D721Med (cell line): ENCODE data around the gene SMOC2.

Source experiments
- DNase-seq: peaks from one replicate; pipeline ENCODE4 v3.0.0; 2011; ENCODE audit warnings: low spot score; ENCODE audit not compliant: insufficient read length
- FAIRE-seq: peaks from 2 replicates; lab custom pipeline; 2011; peaks lifted over from hg19 to GRCh38; lab: Jason Lieb, UNC
- TF ChIP-seq, protein P1 (sequence below): IDR thresholded peaks from 2 replicates; pipeline ENCODE4 v1.5.1; 2012; ENCODE audit warnings: mild to moderate bottlenecking, control low read depth; ENCODE audit not compliant: insufficient read depth; ENCODE audit errors: missing control alignments

The SMOC2 gene, protein sequence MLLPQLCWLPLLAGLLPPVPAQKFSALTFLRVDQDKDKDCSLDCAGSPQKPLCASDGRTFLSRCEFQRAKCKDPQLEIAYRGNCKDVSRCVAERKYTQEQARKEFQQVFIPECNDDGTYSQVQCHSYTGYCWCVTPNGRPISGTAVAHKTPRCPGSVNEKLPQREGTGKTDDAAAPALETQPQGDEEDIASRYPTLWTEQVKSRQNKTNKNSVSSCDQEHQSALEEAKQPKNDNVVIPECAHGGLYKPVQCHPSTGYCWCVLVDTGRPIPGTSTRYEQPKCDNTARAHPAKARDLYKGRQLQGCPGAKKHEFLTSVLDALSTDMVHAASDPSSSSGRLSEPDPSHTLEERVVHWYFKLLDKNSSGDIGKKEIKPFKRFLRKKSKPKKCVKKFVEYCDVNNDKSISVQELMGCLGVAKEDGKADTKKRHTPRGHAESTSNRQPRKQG

DNA sequence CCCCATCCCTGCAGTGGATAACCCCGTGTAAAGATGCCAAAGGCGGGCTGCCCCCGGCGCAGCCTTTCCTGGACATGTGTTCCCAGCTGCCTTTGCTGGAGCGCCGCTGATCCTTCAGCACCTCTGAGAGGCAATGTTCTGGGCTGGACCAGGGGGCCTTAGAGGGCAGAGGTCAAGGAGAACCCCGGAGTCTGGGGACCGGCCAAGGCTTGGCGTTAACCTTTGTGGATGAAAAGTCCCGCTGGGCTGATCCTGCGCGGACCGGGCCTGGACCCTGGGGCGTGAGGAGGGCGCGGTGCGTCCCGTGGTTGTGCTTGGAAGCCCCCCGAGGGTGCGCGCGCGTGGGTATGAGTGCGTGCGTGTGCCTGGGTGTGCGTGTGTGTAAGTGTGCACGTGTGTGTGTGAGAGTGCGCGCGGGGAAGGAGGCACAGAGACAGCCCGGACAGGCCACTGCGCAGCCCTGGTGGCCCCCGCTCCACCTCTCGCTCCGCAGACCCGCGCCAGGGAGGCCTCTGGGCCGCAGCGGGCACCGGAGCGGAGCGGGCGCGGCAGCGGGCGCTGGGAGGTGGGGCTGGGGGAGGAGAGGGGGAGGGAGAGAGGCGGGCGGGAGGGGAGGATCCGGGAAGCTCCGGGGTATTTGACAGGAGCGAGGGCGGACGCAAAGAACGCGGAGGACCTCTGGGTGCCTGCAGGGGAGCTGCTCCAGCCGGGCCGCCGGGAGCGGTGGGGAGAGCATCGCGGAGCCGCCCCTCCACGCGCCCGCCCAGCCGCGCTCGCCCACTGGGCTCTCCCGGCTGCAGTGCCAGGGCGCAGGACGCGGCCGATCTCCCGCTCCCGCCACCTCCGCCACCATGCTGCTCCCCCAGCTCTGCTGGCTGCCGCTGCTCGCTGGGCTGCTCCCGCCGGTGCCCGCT is at the start of gene SMOC2:
Gene SMOC2 (plus strand): TSS at position 665 of the 914 bp plus-strand sequence. CDS start 187 bp downstream, at position 852.
- FAIRE-seq (no peak), DNase-seq (no peak)
- TF ChIP-seq, protein P1, sequence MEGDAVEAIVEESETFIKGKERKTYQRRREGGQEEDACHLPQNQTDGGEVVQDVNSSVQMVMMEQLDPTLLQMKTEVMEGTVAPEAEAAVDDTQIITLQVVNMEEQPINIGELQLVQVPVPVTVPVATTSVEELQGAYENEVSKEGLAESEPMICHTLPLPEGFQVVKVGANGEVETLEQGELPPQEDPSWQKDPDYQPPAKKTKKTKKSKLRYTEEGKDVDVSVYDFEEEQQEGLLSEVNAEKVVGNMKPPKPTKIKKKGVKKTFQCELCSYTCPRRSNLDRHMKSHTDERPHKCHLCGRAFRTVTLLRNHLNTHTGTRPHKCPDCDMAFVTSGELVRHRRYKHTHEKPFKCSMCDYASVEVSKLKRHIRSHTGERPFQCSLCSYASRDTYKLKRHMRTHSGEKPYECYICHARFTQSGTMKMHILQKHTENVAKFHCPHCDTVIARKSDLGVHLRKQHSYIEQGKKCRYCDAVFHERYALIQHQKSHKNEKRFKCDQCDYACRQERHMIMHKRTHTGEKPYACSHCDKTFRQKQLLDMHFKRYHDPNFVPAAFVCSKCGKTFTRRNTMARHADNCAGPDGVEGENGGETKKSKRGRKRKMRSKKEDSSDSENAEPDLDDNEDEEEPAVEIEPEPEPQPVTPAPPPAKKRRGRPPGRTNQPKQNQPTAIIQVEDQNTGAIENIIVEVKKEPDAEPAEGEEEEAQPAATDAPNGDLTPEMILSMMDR = no peak

DNA sequence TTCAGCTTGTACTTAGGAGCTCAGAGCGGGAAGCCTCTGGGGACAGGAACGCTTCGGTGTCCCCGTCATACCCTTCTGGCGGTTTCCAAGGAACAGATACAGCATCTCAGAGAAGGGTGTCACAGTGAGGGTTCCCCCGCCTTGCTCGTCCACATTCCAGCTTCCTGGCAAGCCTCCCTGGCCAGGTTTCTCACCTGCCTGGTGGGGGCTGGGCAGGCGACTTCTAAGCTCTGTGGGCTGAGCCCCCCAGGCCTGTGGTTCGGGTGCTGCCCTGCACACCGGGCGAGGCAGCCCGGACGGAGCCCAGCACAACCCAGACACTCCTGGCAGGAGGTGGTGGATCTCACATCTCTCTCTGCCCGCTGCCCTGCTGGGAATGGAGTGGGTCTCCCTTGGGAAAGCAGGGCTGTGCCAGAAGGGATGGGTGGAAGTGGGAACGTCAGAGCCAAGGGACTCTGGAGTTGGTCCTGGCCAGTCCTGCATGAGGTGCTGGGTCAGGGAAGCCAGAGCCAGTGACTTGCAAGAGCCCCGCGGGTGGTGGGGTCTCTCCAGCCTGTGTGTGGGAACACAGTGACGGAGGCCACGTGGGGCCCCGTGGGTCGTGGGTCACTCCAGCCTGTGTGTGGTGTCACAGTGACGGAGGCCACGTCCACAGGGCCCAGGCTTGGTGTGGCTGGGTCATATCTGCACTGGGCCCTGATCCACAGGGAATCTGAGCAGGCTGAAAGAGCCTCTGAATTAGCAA is 47.7 kb upstream of the SMOC2 start:
- TF ChIP-seq, protein P1 = no peak
- DNase-seq (no peak), FAIRE-seq (no peak)

DNA sequence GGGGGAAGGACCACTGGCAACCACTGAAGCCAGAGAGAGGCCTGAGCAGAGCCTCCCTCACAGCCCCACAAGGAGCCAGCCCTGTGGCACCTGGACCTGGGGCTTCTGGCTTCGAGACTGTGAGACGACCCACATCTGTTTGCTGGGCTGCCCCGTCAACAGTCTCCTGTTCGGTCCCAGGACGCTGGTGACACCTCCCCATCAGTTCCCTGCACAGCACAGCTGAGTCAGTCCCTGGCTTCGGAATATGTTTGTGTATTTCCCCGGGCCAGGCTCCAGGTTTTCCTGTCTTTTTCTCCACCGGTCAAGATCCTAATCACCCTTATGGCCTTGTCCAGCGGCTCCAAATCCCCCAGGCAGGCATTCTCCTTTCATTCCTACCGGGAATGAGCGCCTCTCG is 46.4 kb upstream of the SMOC2 start:
- TF ChIP-seq, protein P1 = no peak
- FAIRE-seq (no peak), DNase-seq (no peak)

DNA sequence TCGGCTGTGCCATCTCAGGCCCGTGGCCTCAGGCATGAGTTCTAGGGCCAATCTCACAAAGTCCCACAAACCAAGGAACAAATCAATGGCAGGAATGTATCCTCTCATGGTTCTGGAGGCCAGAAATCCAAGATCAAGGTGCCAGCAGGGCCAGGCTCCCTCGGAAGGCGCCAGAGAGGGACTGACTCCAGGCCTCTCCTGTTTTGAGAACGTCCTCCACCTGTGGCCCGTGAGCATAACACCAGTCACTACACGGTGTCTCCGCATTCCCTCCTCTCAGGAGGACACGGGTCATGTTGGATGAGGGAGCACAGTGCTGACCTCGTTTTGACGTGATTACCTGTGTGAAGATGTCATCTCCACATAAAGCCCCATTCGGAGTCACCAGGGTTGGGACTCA is 45.0 kb upstream of the SMOC2 start:
- TF ChIP-seq, protein P1 = no peak
- DNase-seq (no peak), FAIRE-seq (no peak)

DNA sequence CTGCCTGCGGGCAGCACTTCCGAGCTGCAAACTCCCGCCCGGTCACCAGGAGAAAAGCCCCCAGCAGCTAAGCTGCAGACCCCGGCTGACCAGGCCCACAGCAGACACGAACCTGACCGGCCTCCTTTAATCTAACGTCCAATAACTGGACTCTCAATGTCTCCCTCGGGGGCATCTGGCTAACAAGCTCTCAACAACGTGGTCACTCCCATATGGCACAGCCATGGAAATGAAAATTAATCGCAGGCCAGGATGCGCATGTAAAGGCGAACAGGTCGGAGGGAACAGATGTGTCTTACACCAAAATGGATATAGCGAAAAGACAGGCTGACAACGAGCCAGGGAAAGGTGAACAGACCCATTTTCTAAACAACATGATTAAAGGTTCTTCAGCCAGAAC is 44.4 kb upstream of the SMOC2 start:
- FAIRE-seq (no peak), DNase-seq (no peak)
- TF ChIP-seq, protein P1 = no peak

DNA sequence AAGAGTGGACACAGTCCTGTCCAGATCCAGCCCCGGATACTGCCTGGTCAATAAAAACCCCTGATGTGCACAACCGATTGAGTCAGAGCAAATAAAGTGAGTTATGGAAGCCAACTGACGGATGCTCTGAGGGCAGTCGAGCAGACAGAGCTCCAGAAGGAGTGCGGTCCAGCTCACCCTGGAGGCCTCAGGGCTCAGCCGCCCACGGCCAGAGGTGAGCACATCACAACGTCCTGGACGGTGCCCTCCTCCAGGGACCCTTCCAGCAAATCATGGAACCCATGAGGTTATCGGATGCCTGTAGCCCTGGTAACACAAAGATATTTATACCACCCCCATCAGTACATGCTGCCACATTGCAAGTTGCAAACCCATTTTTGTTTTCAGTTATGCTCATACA is 44.0 kb upstream of the SMOC2 start:
- no peak for FAIRE-seq
- TF ChIP-seq, protein P1 = no peak
- DNase-seq = no peak
